CD1c-positive myeloid dendritic cell (primary cell): Measurements from ENCODE around the gene AACS.
"Not testable (repeated sequence)": the region's sequence is repeated elsewhere in the genome, so short reads cannot be mapped to it uniquely, and the experiment has no call there.

Source experiments
- DNase-seq: peaks from one replicate; pipeline ENCODE4 v3.0.0-alpha.2; 2016; ENCODE audit errors: extremely low spot score

The AACS gene

GRCh38 chr12:125091401-125091800 is 26.2 kb downstream of the AACS start:
- DNase-seq, result no peak

- no peak for DNase-seq
Measured at GRCh38 chr12:125092108-125092871, 27.1 kb downstream of the AACS start.

- DNase-seq, result no peak
Measured at GRCh38 chr12:125092872-125093680, 27.8 kb downstream of the AACS start.

GRCh38 chr12:125093681-125094330 is 28.6 kb downstream of the AACS start:
- DNase-seq, result no peak

GRCh38 chr12:125096894-125097293 is 31.7 kb downstream of the AACS start:
- no peak for DNase-seq

GRCh38 chr12:125097427-125097826 is 32.2 kb downstream of the AACS start:
- no peak for DNase-seq

- no peak for DNase-seq
Measured at GRCh38 chr12:125098676-125099408, 33.6 kb downstream of the AACS start.

- DNase-seq, result no peak
Measured at GRCh38 chr12:125099409-125099782, 34.2 kb downstream of the AACS start.

GRCh38 chr12:125100551-125101434 is 35.6 kb downstream of the AACS start:
- no peak for DNase-seq

GRCh38 chr12:125104982-125105381 is 39.7 kb downstream of the AACS start:
- DNase-seq, result no peak

- DNase-seq, result no peak
Measured at GRCh38 chr12:125105600-125105999, 40.4 kb downstream of the AACS start.

GRCh38 chr12:125110641-125111360 is 45.6 kb downstream of the AACS start:
- no peak for DNase-seq

GRCh38 chr12:125111403-125111802 is 46.2 kb downstream of the AACS start:
- no peak for DNase-seq

GRCh38 chr12:125112614-125113013 is 47.4 kb downstream of the AACS start:
- not testable (repeated sequence) for DNase-seq

GRCh38 chr12:125113263-125113662 is 48.0 kb downstream of the AACS start:
- DNase-seq, result no peak

GRCh38 chr12:125113789-125114188 is 48.6 kb downstream of the AACS start:
- no peak for DNase-seq

GRCh38 chr12:125114365-125115141 is 49.3 kb downstream of the AACS start:
- DNase-seq, result no peak

- no peak for DNase-seq
Measured at GRCh38 chr12:125120566-125120965, 55.3 kb downstream of the AACS start.

GRCh38 chr12:125121106-125121505 is 55.9 kb downstream of the AACS start:
- DNase-seq, result no peak
